SK-N-SH (cell line): ENCODE data around the gene ACACB. TPM values are rescaled to one million over a fixed set of nuclear protein-coding genes. Genes with fewer than 3 reads are reported as not detected.

ENCODE experiments used
- CTCF ChIA-PET: fragments of 300-600, 350-600 bp; formaldehyde crosslinking; extraction: SDS; loops from one replicate; lab custom pipeline; 2021; lab: Yijun Ruan, JAX
- POLR2A ChIA-PET: fragments of 350-600 bp; sonication (Branson Sonifier 250); formaldehyde crosslinking; extraction: SDS; loops from one replicate; lab custom pipeline; 2020; ENCODE audit warnings: antibody characterized with exemption, inconsistent platforms; lab: Yijun Ruan, JAX
- DNase-seq: peaks from one replicate; pipeline ENCODE4 v3.0.0; 2012
- H2AFZ ChIP-seq: fragments of 200-600 bp; sonication (generic); 2 replicates; pipeline ENCODE4 v1.8.1; 2016; ENCODE audit warnings: antibody characterized with exemption, mild to moderate bottlenecking, low read depth
- H3F3A ChIP-seq: fragments of 200-600 bp; sonication (generic); replicated peaks from 2 replicates; pipeline ENCODE3; 2016; ENCODE audit warnings: antibody characterized with exemption, mild to moderate bottlenecking; ENCODE audit not compliant: insufficient read depth
- H3K27ac ChIP-seq, 2 experiments: fragments of 200-500 bp in 1 of 2; fragments of 200-600 bp in 1 of 2; sonication (Bioruptor generic) in 1 of 2; sonication (generic), shearing (Covaris generic) in 1 of 2; 2 replicates each; pipeline versions ENCODE4 v1.5.1 to v1.6.1; 2014 to 2016; ENCODE audit warnings: low read depth in 2 of 2, inconsistent platforms in 1 of 2, low read length in 1 of 2, mild to moderate bottlenecking in 1 of 2, mixed read lengths in 1 of 2
- H3K27me3 ChIP-seq: fragments of 200-600 bp; sonication (generic), shearing (Covaris generic); 2 replicates; pipeline ENCODE4 v1.6.1; 2016; ENCODE audit warnings: mixed run types; ENCODE audit not compliant: insufficient read depth
- H3K36me3 ChIP-seq, 2 experiments: fragments of 200-500 bp in 1 of 2; fragments of 200-600 bp in 1 of 2; sonication (Bioruptor generic) in 1 of 2; sonication (generic) in 1 of 2; replicated peaks in 1 of 2; 2 replicates each; pipeline versions ENCODE3 to v1.5.1; 2014 to 2016; ENCODE audit warnings: low read length in 1 of 2, mild to moderate bottlenecking in 1 of 2; ENCODE audit not compliant: insufficient read depth in 2 of 2, control insufficient read depth in 1 of 2
- H3K4me1 ChIP-seq, 2 experiments: fragments of 200-500 bp in 1 of 2; fragments of 200-600 bp in 1 of 2; sonication (Bioruptor generic) in 1 of 2; sonication (generic), shearing (Covaris generic) in 1 of 2; 2 replicates each; pipeline versions ENCODE4 v1.5.1 to v1.6.1; 2014 to 2016; ENCODE audit warnings: low read depth in 1 of 2, low read length in 1 of 2, mixed run types in 1 of 2; ENCODE audit not compliant: insufficient read depth in 2 of 2, control insufficient read depth in 1 of 2
- H3K4me2 ChIP-seq: fragments of 200-600 bp; sonication (generic), shearing (Covaris generic); 2 replicates; pipeline ENCODE4 v1.6.1; 2017; ENCODE audit warnings: mixed run types
- H3K4me3 ChIP-seq, 2 experiments: fragments of 200-500 bp in 1 of 2; fragments of 200-600 bp in 1 of 2; sonication (Bioruptor generic) in 1 of 2; sonication (generic), shearing (Covaris generic) in 1 of 2; 2 replicates each; pipeline versions ENCODE4 v1.5.1 to v1.8.1; 2014 to 2016; ENCODE audit warnings: low read depth in 2 of 2, inconsistent platforms in 1 of 2, low read length in 1 of 2, mild to moderate bottlenecking in 1 of 2, mixed read lengths in 1 of 2, moderate library complexity in 1 of 2
- H3K79me2 ChIP-seq: fragments of 200-600 bp; sonication (generic); 2 replicates; pipeline ENCODE4 v1.8.1; 2017; ENCODE audit warnings: mild to moderate bottlenecking; ENCODE audit not compliant: insufficient read depth
- H3K9ac ChIP-seq: fragments of 200-600 bp; sonication (generic); 2 replicates; pipeline ENCODE4 v1.6.1; 2017; ENCODE audit warnings: mixed run types
- H3K9me2 ChIP-seq: fragments of 200-600 bp; sonication (generic); 2 replicates; pipeline ENCODE4 v1.6.1; 2017; ENCODE audit warnings: mixed run types
- H3K9me3 ChIP-seq: fragments of 200-600 bp; sonication (generic); 2 replicates; pipeline ENCODE4 v1.6.1; 2017; ENCODE audit warnings: mixed run types, mild to moderate bottlenecking, moderate library complexity
- H4K20me1 ChIP-seq: fragments of 200-600 bp; sonication (generic); 2 replicates; pipeline ENCODE4 v1.6.1; 2017; ENCODE audit warnings: mild to moderate bottlenecking, mixed run types; ENCODE audit not compliant: insufficient read depth
- CTCF ChIP-seq: fragments of 200-600 bp; sonication (generic); IDR thresholded peaks from 2 replicates; pipeline ENCODE4 v1.6.1; 2017; ENCODE audit warnings: antibody characterized with exemption, mild to moderate bottlenecking, moderate library complexity
- ELF1 ChIP-seq: IDR thresholded peaks from 2 replicates; pipeline ENCODE4 v1.4.0; 2012
- EZH2phosphoT487 ChIP-seq: fragments of 200-600 bp; sonication (generic); IDR thresholded peaks from 2 replicates; pipeline ENCODE4 v1.6.1; 2017; ENCODE audit warnings: low read depth, mixed run types, mild to moderate bottlenecking, antibody characterized with exemption, moderate library complexity, borderline replicate concordance
- GABPA ChIP-seq: IDR thresholded peaks from 2 replicates; pipeline ENCODE4 v1.4.0; 2012; ENCODE audit warnings: low read depth, mild to moderate bottlenecking
- GATA2 ChIP-seq: sonication (generic); formaldehyde crosslinking; IDR thresholded peaks from 2 replicates; pipeline ENCODE4 v1.5.0; 2020; ENCODE audit warnings: mild to moderate bottlenecking, missing genetic modification reagents
- MAX ChIP-seq: IDR thresholded peaks from 2 replicates; pipeline ENCODE4 v1.4.0; 2012; ENCODE audit warnings: low read depth
- NFIC ChIP-seq: IDR thresholded peaks from 2 replicates; pipeline ENCODE4 v1.4.0; 2012; ENCODE audit warnings: borderline replicate concordance
- NRF1 ChIP-seq: IDR thresholded peaks from 2 replicates; pipeline ENCODE4 v1.6.1; 2012; ENCODE audit warnings: low read depth, mild to moderate bottlenecking, low read length
- PBX3 ChIP-seq: IDR thresholded peaks from 2 replicates; pipeline ENCODE4; 2012
- POLR2AphosphoS5 ChIP-seq: IDR thresholded peaks from 2 replicates; pipeline ENCODE4 v1.6.1; 2012; ENCODE audit warnings: low read depth, low read length
- RXRA ChIP-seq: IDR thresholded peaks from 2 replicates; pipeline ENCODE4 v1.4.0; 2012; ENCODE audit warnings: low read depth, mild to moderate bottlenecking, borderline replicate concordance
- SIN3A ChIP-seq: IDR thresholded peaks from 2 replicates; pipeline ENCODE4 v1.6.1; 2012; ENCODE audit warnings: low read depth, mild to moderate bottlenecking, low read length, moderate library complexity, borderline replicate concordance
- TCF12 ChIP-seq: IDR thresholded peaks from 2 replicates; pipeline ENCODE4 v1.4.0; 2012
- TEAD4 ChIP-seq: IDR thresholded peaks from 2 replicates; pipeline ENCODE4 v1.4.0; 2012; ENCODE audit warnings: mild to moderate bottlenecking, borderline replicate concordance; ENCODE audit not compliant: insufficient read depth
- USF1 ChIP-seq: IDR thresholded peaks from 2 replicates; pipeline ENCODE4 v1.4.0; 2012; ENCODE audit warnings: low read depth, borderline replicate concordance
- USF2 ChIP-seq: fragments of 150-350 bp; IDR thresholded peaks from 2 replicates; pipeline ENCODE4 v1.6.1; 2017; ENCODE audit warnings: antibody characterized with exemption, low read length, low read depth, borderline replicate concordance
- YY1 ChIP-seq: IDR thresholded peaks from 2 replicates; pipeline ENCODE4 v1.4.0; 2012; ENCODE audit warnings: low read depth, mild to moderate bottlenecking
- ZBTB33 ChIP-seq: IDR thresholded peaks from 2 replicates; pipeline ENCODE4 v1.4.0; 2012; ENCODE audit warnings: low read depth, borderline replicate concordance
- WGBS: methylation state at CpG from one replicate; pipeline ENCODE4 v1.1.6; 2017; ENCODE audit warnings: low lambda C conversion rate; 5-methylcytosine and 5-hydroxymethylcytosine counted together
- polyA plus RNA-seq, 3 experiments: library from polyadenylated mRNA; depleted of rRNA; stranded (reverse); fragments of >200 nt; gene quantifications; 2 replicates each; pipeline ENCODE4 v1.2.3, GENCODE V29; 2012

The ACACB gene
- polyA plus RNA-seq, 1 of the 3 experiments (the other 2 are of a cell fraction) = 6.1 TPM

- TF ChIP-seq RXRA (no peak), GABPA (no peak)
Measured at GRCh38 chr12:109277899-109278762, 161.7 kb downstream of the ACACB start (continued).

GRCh38 chr12:109278912-109279311 is 162.5 kb downstream of the ACACB start:
- ChIA-PET CTCF (interaction anchor here (1.2 to 1.5 kb wide), 3 partner anchors 15 to 109 kb away, joined by 3 to 5 read pairs (median 5); no protein-coding TSS in a partner anchor), POLR2A (interaction anchor here (0.6 kb wide), 1 partner anchor 27 kb away, joined by 3 read pairs; no protein-coding TSS in a partner anchor)
- H4K20me1 ChIP-seq = no peaks in the 10 kb centered on the region
- no peaks in the 10 kb centered on the region for H3K36me3 ChIP-seq
- H3K4me2 ChIP-seq = no peak overlapping the region
- 97% methylated on average over 10 of the region's 10 CpGs for WGBS
- TF ChIP-seq GATA2 (CRISPR knock-in tag) = no peak
- TF ChIP-seq SIN3A = no peak
- TF ChIP-seq ZBTB33 = no peak
- TF ChIP-seq USF2 = no peak
- no peak for TF ChIP-seq NFIC
- no peak for TF ChIP-seq TEAD4
- TF ChIP-seq GABPA = no peak
- no peak for TF ChIP-seq NRF1
- no peaks in the 10 kb centered on the region for H3K9me2 ChIP-seq
- no peaks in the 10 kb centered on the region for H3K27me3 ChIP-seq
- no peak for DNase-seq
- no peak overlapping the region for H3K27ac ChIP-seq
- no peak overlapping the region for H2AFZ ChIP-seq
- H3K4me3 ChIP-seq = no peak overlapping the region
- H3K9ac ChIP-seq = no peak overlapping the region
- H3K9me3 ChIP-seq = no peaks in the 10 kb centered on the region
- H3F3A ChIP-seq = no peaks in the 10 kb centered on the region
- no peaks in the 10 kb centered on the region for H3K79me2 ChIP-seq
- H3K4me1 ChIP-seq = peaks cover 0 to 10% of the 10 kb centered on the region in 2 experiments; a peak in 1 of 4 replicates

- DNase-seq = no peak
- 87% methylated on average over 3 of the region's 13 CpGs for WGBS
- CTCF ChIA-PET = interaction anchor here (0.9 to 1.7 kb wide), 5 partner anchors 15 to 167 kb away, joined by 3 to 7 read pairs (median 5); no protein-coding TSS in a partner anchor
- TF ChIP-seq SIN3A (no peak), PBX3 (no peak), MAX (no peak), USF1 (no peak), NRF1 (no peak), EZH2phosphoT487 (no peak), ELF1 (no peak), YY1 (no peak), CTCF (no peak), TCF12 (no peak), POLR2AphosphoS5 (no peak)
Measured at GRCh38 chr12:109279525-109279924, 163.1 kb downstream of the ACACB start.

More at GRCh38 chr12:109279525-109279924, 163.1 kb downstream of the ACACB start:
- Histone ChIP-seq H3K4me2 (no peak overlapping the region), H3K4me1 (peaks cover 0 to 10% of the 10 kb centered on the region in 2 experiments; a peak in 1 of 4 replicates), H3K27me3 (no peaks in the 10 kb centered on the region), H2AFZ (no peak overlapping the region), H3K9me2 (no peaks in the 10 kb centered on the region), H3K36me3 (no peaks in the 10 kb centered on the region), H3K4me3 (no peak overlapping the region), H3K9ac (no peak overlapping the region), H3K9me3 (no peaks in the 10 kb centered on the region), H3F3A (no peaks in the 10 kb centered on the region), H3K79me2 (no peaks in the 10 kb centered on the region), H4K20me1 (no peaks in the 10 kb centered on the region), H3K27ac (no peak overlapping the region)
- POLR2A ChIA-PET = no interaction called here
